Karpas-422 (cell line): ENCODE measurements around the gene SPAG7. TPM values are rescaled to one million over a fixed set of nuclear protein-coding genes. Genes with fewer than 3 reads are reported as not detected.

Experiments used
- DNase-seq: peaks from one replicate; pipeline ENCODE4 v3.0.0-alpha.2; 2015
- H2AFZ ChIP-seq: fragments of 200-600 bp; sonication (generic); 2 replicates; pipeline ENCODE4 v1.6.1; 2014; ENCODE audit warnings: antibody characterized with exemption, low read length, mixed read lengths
- H3K27ac ChIP-seq: fragments of 200-600 bp; sonication (generic); 2 replicates; pipeline ENCODE4 v1.5.1; 2014; ENCODE audit warnings: mild to moderate bottlenecking, low read length, moderate library complexity
- H3K27me3 ChIP-seq: fragments of 200-600 bp; sonication (generic); 2 replicates; pipeline ENCODE4 v1.6.1; 2014; ENCODE audit warnings: low read length, mixed read lengths
- H3K36me3 ChIP-seq: fragments of 200-600 bp; sonication (generic); 2 replicates; pipeline ENCODE4 v1.6.1; 2014; ENCODE audit warnings: low read length, mixed read lengths; ENCODE audit not compliant: insufficient read depth
- H3K4me1 ChIP-seq: fragments of 200-600 bp; sonication (generic); 2 replicates; pipeline ENCODE4 v1.6.1; 2014; ENCODE audit warnings: mild to moderate bottlenecking, low read length, mixed read lengths
- H3K4me2 ChIP-seq: fragments of 200-600 bp; sonication (generic); 2 replicates; pipeline ENCODE4 v1.6.1; 2014; ENCODE audit warnings: low read length, low read depth, mild to moderate bottlenecking; ENCODE audit not compliant: poor library complexity, severe bottlenecking
- H3K4me3 ChIP-seq: fragments of 200-600 bp; sonication (generic); 2 replicates; pipeline ENCODE4 v1.5.1; 2014; ENCODE audit warnings: mild to moderate bottlenecking, antibody characterized with exemption, low read length, mixed read lengths
- H3K79me2 ChIP-seq: fragments of 200-600 bp; sonication (generic); 2 replicates; pipeline ENCODE4 v1.6.1; 2014; ENCODE audit warnings: mild to moderate bottlenecking, low read length, mixed read lengths
- H3K9ac ChIP-seq: fragments of 200-600 bp; sonication (generic); 2 replicates; pipeline ENCODE4 v1.6.0; 2014; ENCODE audit warnings: low read length
- H3K9me2 ChIP-seq: fragments of 200-600 bp; sonication (generic), shearing (Covaris generic); replicated peaks from 2 replicates; pipeline ENCODE4 v1.6.0; 2014; ENCODE audit warnings: mild to moderate bottlenecking, low read length, moderate library complexity; ENCODE audit not compliant: insufficient read depth
- H3K9me3 ChIP-seq: fragments of 300-700, 200-600 bp; sonication (generic); 2 replicates; pipeline ENCODE4 v1.6.1; 2014; ENCODE audit warnings: low read length, mixed read lengths
- H4K20me1 ChIP-seq: fragments of 200-600 bp; sonication (generic); 2 replicates; pipeline ENCODE4 v1.6.1; 2014; ENCODE audit warnings: mild to moderate bottlenecking, antibody characterized with exemption, low read length, low read depth; ENCODE audit not compliant: insufficient read depth
- total RNA-seq: library from RNA; depleted of rRNA; stranded (reverse); fragments of >200 nt; shearing (Covaris generic); gene quantifications from 2 replicates; pipeline ENCODE4 v1.2.3, GENCODE V29; 2014; ENCODE audit warnings: low replicate concordance

The SPAG7 gene
- total RNA-seq, 1 experiment from 2014 or later, result 24.6 TPM

GRCh38 chr17:4998732-4999429, 31.3 kb upstream of the SPAG7 start:
- peak overlapping the region; percentile 92 for H3K9ac ChIP-seq
- peaks cover 21% of the 10 kb centered on the region for H3K79me2 ChIP-seq
- H3K27me3 ChIP-seq, result no peaks in the 10 kb centered on the region
- no peaks in the 10 kb centered on the region for H4K20me1 ChIP-seq
- H3K27ac ChIP-seq, result peak overlapping the region; percentile 37
- peak overlapping the region; percentile 78 for H3K4me3 ChIP-seq
- H2AFZ ChIP-seq, result no peak overlapping the region
- H3K9me3 ChIP-seq, result no peaks in the 10 kb centered on the region
- 0 out of 2 replicates have a peak, but pooled peaks cover 3% of the 10 kb centered on the region for H3K36me3 ChIP-seq
- no peaks in the 10 kb centered on the region for H3K9me2 ChIP-seq
- peaks cover 18% of the 10 kb centered on the region for H3K4me1 ChIP-seq
- H3K4me2 ChIP-seq, result peak overlapping the region; percentile 86
- DNase-seq, result peak; percentile 54

- peaks cover 18% of the 10 kb centered on the region for H3K4me1 ChIP-seq
- H4K20me1 ChIP-seq, result no peaks in the 10 kb centered on the region
- H3K4me3 ChIP-seq, result peak overlapping the region; percentile 78
- H3K79me2 ChIP-seq, result peaks cover 21% of the 10 kb centered on the region
- peak overlapping the region; percentile 92 for H3K9ac ChIP-seq
- H3K9me3 ChIP-seq, result no peaks in the 10 kb centered on the region
- 0 out of 2 replicates have a peak overlapping the region, but pooled peaks have one; percentile 57 for H2AFZ ChIP-seq
- H3K9me2 ChIP-seq, result no peaks in the 10 kb centered on the region
- H3K27me3 ChIP-seq, result no peaks in the 10 kb centered on the region
- 0 out of 2 replicates have a peak, but pooled peaks cover 2% of the 10 kb centered on the region for H3K36me3 ChIP-seq
- H3K4me2 ChIP-seq, result peak overlapping the region; percentile 86
- DNase-seq, result no peak
- peak overlapping the region; percentile 37 for H3K27ac ChIP-seq
These were observed 30.6 kb upstream of the SPAG7 start for GRCh38 chr17:4998027-4998731.

DNA sequence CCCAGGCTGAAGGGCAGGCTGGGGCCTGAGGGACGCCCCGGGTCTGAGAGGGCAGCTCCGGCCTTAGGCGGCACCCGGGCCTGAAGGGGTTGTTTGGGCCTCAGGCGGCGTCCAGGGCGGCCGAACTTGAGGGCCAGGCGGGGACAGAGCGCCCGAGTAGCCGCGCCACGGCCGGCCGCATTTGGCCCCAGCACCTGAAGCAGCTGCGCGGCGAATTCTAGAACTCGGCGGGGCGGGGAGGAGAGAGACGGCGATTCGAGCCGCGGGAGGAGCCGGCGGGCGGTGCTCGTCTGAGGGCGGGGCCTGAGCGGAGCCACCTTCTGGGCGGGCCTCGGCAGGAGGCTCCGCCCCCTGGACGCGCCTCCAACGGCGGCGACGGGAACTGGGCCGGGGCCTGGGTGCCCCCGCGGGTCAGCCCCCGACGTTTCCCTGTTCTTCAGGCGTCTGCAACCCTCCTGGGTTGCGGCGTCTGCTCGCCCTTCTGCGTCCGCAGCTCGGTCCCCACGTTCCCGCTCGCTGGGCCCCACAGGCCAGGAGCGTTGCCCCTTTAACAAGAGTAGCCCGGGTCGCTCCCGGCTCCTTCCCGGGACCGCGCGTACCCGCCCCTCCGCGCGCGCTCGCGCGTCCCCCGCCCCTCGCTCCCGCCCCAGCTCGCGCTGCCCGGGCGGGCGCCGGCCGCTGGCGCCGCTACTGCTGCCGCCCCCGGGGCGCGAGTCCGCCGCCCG, 29.8 kb upstream of the SPAG7 start, which contains the start of the genes INCA1 and KIF1C:
INCA1 (minus strand) TSS at position 221 of the 725 bp plus-strand sequence. CDS start 3,085 bp downstream, outside the sequence.
KIF1C (plus strand) TSS at position 649 of the 725 bp plus-strand sequence. CDS start 2,297 bp downstream, outside the sequence.
- peak within 1 kb of the TSS; percentile 37 for H3K27ac ChIP-seq
- 0 out of 2 replicates have a peak, but pooled peaks cover 2% of the 10 kb centered on the region for H3K36me3 ChIP-seq
- no peaks in the 10 kb centered on the region for H3K9me2 ChIP-seq
- peak within 1 kb of the TSS; percentile 78 for H3K4me3 ChIP-seq
- peak within 1 kb of the TSS; percentile 86 for H3K4me2 ChIP-seq
- no peaks in the 10 kb centered on the region for H3K27me3 ChIP-seq
- H3K9ac ChIP-seq, result peak within 1 kb of the TSS; percentile 92
- H3K4me1 ChIP-seq, result peaks cover 18% of the 10 kb centered on the region
- no peaks in the 10 kb centered on the region for H3K9me3 ChIP-seq
- no peaks in the 10 kb centered on the region for H4K20me1 ChIP-seq
- H2AFZ ChIP-seq, result 0 out of 2 replicates have a peak within 1 kb of the TSS, but pooled peaks have one; percentile 57
- H3K79me2 ChIP-seq, result peaks cover 21% of the 10 kb centered on the region
- DNase-seq, result peak; percentile 97

- Histone ChIP-seq H3K36me3 (no peaks in the 10 kb centered on the region), H3K4me1 (peaks cover 14% of the 10 kb centered on the region), H2AFZ (no peak overlapping the region), H3K4me2 (no peak overlapping the region), H3K79me2 (peaks cover 13% of the 10 kb centered on the region), H3K27ac (no peak overlapping the region), H3K9me3 (no peaks in the 10 kb centered on the region), H3K4me3 (no peak overlapping the region), H3K27me3 (no peaks in the 10 kb centered on the region), H4K20me1 (no peaks in the 10 kb centered on the region), H3K9ac (no peak overlapping the region), H3K9me2 (no peaks in the 10 kb centered on the region)
- DNase-seq, result no peak
These were observed 26.5 kb upstream of the SPAG7 start for GRCh38 chr17:4994081-4994595.

GRCh38 chr17:4987767-4988567, 20.4 kb upstream of the SPAG7 start:
- Histone ChIP-seq H4K20me1 (no peaks in the 10 kb centered on the region), H3K27me3 (no peaks in the 10 kb centered on the region), H3K27ac (peak overlapping the region; percentile 79), H3K4me2 (peak overlapping the region; percentile 95), H2AFZ (peak overlapping the region; percentile 31; the same call in 1 of the 2 replicates), H3K9me3 (no peaks in the 10 kb centered on the region), H3K9me2 (no peaks in the 10 kb centered on the region), H3K79me2 (peaks cover 17% of the 10 kb centered on the region), H3K4me3 (peak overlapping the region; percentile 97), H3K9ac (peak overlapping the region; percentile 98), H3K36me3 (no peaks in the 10 kb centered on the region), H3K4me1 (peaks cover 30% of the 10 kb centered on the region)
- peak; percentile 88 for DNase-seq

GRCh38 chr17:4986951-4987766, 19.5 kb upstream of the SPAG7 start, which contains the start of gene CAMTA2:
Gene CAMTA2 (minus strand): TSS chr17:4987675. CDS start chr17:4986222, 1,453 bp downstream.
- Histone ChIP-seq H3K79me2 (peaks cover 17% of the 10 kb centered on the region), H3K4me2 (peak within 1 kb of the TSS; percentile 95), H3K9me3 (no peaks in the 10 kb centered on the region), H3K9me2 (no peaks in the 10 kb centered on the region), H3K4me1 (peaks cover 38% of the 10 kb centered on the region), H3K27me3 (no peaks in the 10 kb centered on the region), H2AFZ (peak within 1 kb of the TSS; percentile 90), H3K4me3 (peak within 1 kb of the TSS; percentile 97), H3K9ac (peak within 1 kb of the TSS; percentile 98), H3K36me3 (no peaks in the 10 kb centered on the region), H4K20me1 (no peaks in the 10 kb centered on the region), H3K27ac (peak within 1 kb of the TSS; percentile 79)
- DNase-seq, result peak; percentile 95
